Gastrocnemius medialis (tissue), 4 donors: ENCODE results near the gene ZNF536.

Experiments
- POLR2A ChIP-seq, 2 donors: fragments of 450-650 bp; IDR thresholded peaks; one replicate each; pipeline ENCODE4 v1.6.1; 2017; ENCODE audit warnings: antibody characterized with exemption in 2 of 2, mild to moderate bottlenecking in 2 of 2, moderate library complexity in 2 of 2
- TF ChIP-seq, protein P1 (sequence below), 5 experiments: fragments of 450-650 bp in 3 of 5; fragments of 200-600 bp in 2 of 5; sonication (generic) in 2 of 5; IDR thresholded peaks in 4 of 5; conservative IDR thresholded peaks in 1 of 5; 1 replicate in 4 of 5; 2 replicates in 1 of 5; pipeline ENCODE4 v1.5.1; 2016 to 2019; ENCODE audit warnings: antibody characterized with exemption in 5 of 5, mild to moderate bottlenecking in 3 of 5, moderate library complexity in 3 of 5

- TF ChIP-seq, protein P1, sequence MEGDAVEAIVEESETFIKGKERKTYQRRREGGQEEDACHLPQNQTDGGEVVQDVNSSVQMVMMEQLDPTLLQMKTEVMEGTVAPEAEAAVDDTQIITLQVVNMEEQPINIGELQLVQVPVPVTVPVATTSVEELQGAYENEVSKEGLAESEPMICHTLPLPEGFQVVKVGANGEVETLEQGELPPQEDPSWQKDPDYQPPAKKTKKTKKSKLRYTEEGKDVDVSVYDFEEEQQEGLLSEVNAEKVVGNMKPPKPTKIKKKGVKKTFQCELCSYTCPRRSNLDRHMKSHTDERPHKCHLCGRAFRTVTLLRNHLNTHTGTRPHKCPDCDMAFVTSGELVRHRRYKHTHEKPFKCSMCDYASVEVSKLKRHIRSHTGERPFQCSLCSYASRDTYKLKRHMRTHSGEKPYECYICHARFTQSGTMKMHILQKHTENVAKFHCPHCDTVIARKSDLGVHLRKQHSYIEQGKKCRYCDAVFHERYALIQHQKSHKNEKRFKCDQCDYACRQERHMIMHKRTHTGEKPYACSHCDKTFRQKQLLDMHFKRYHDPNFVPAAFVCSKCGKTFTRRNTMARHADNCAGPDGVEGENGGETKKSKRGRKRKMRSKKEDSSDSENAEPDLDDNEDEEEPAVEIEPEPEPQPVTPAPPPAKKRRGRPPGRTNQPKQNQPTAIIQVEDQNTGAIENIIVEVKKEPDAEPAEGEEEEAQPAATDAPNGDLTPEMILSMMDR (IDR thresholded peaks at IDR 0.05 in 4 of 5, conservative IDR thresholded peaks at IDR 0.05 in 1 of 5) = no peak
- TF ChIP-seq POLR2A (IDR thresholded peaks at IDR 0.05) = no peak
Measured at GRCh38 chr19:30350692-30351663, 21.2 kb upstream of the ZNF536 start.
